PC-3 (cell line): ENCODE results near the gene SLC16A8. TPM values are rescaled to one million over a fixed set of nuclear protein-coding genes. Genes with fewer than 3 reads are reported as not detected.

Experiments
- ATAC-seq: fragments of 200-7000 bp; cut with Tn5 transposase; 2 replicates; pipeline ENCODE4 v1.9.1; 2020; ENCODE audit warnings: mild to moderate bottlenecking, moderate library complexity
- BruUV-seq: library from RNA; stranded (reverse); fragments of 400-500 nt; replicated peaks from 2 replicates; lab custom pipeline; 2021; lab: Mats Ljungman, UMichigan
- CTCF ChIA-PET: fragments of 300-600 bp; sonication (Branson Sonifier 250); formaldehyde crosslinking; loops from one replicate; lab custom pipeline; 2022; ENCODE audit warnings: antibody characterized with exemption; lab: Charles Lee
- POLR2A ChIA-PET: fragments of 300-600 bp; sonication (Branson Sonifier 250); formaldehyde crosslinking; loops from one replicate; lab custom pipeline; 2022; ENCODE audit warnings: antibody characterized with exemption; ENCODE audit not compliant: unreplicated experiment; lab: Charles Lee
- DNase-seq: peaks from one replicate; pipeline ENCODE4 v3.0.0-alpha.2; 2015
- H2AFZ ChIP-seq: fragments of 300-600 bp; sonication (generic); 2 replicates; pipeline ENCODE4 v1.6.0; 2016; ENCODE audit warnings: antibody characterized with exemption, low read length
- H3F3A ChIP-seq: fragments of 300-600 bp; sonication (generic); one replicate; pipeline ENCODE4 v1.6.0; 2017; ENCODE audit warnings: antibody characterized with exemption, low read length, control low read depth, mild to moderate bottlenecking; ENCODE audit not compliant: unreplicated experiment
- H3K27ac ChIP-seq: fragments of 300-600 bp; sonication (generic); 2 replicates; pipeline ENCODE4 v1.5.1; 2016; ENCODE audit warnings: mild to moderate bottlenecking, low read length
- H3K27me3 ChIP-seq: fragments of 300-600 bp; sonication (generic); 2 replicates; pipeline ENCODE4 v1.6.1; 2016; ENCODE audit warnings: low read length, mixed read lengths
- H3K36me3 ChIP-seq: fragments of 300-600 bp; sonication (generic); 2 replicates; pipeline ENCODE4 v1.6.1; 2016; ENCODE audit warnings: low read depth, mixed run types, low read length, mixed read lengths
- H3K4me1 ChIP-seq: fragments of 300-600 bp; sonication (generic); 2 replicates; pipeline ENCODE4 v1.5.1; 2016; ENCODE audit warnings: low read length; ENCODE audit not compliant: insufficient read depth
- H3K4me2 ChIP-seq: fragments of 300-600 bp; sonication (generic); 2 replicates; pipeline ENCODE4 v1.6.0; 2016; ENCODE audit warnings: low read length
- H3K4me3 ChIP-seq: fragments of 300-600 bp; sonication (generic); 2 replicates; pipeline ENCODE4 v1.5.1; 2016; ENCODE audit warnings: mild to moderate bottlenecking, low read length, mixed read lengths
- H3K79me2 ChIP-seq: fragments of 300-600 bp; sonication (generic); 2 replicates; pipeline ENCODE4 v1.6.1; 2017; ENCODE audit warnings: low read length, mixed read lengths
- H3K9ac ChIP-seq: fragments of 300-600 bp; sonication (generic); 2 replicates; pipeline ENCODE4 v1.6.0; 2016; ENCODE audit warnings: mild to moderate bottlenecking, low read length
- H3K9me2 ChIP-seq: fragments of 300-600 bp; sonication (generic); replicated peaks from 2 replicates; pipeline ENCODE4 v1.6.1; 2016; ENCODE audit warnings: mixed run types, low read length, mixed read lengths
- H3K9me3 ChIP-seq: fragments of 300-600 bp; sonication (generic); 2 replicates; pipeline ENCODE4 v1.6.1; 2016; ENCODE audit warnings: low read length, mixed read lengths
- H4K20me1 ChIP-seq: fragments of 300-600 bp; sonication (generic); 2 replicates; pipeline ENCODE4 v1.6.1; 2016; ENCODE audit warnings: low read length, mixed read lengths
- EZH2 ChIP-seq: fragments of 300-600 bp; sonication (generic); IDR thresholded peaks from one replicate; pipeline ENCODE4 v1.6.1; 2017; ENCODE audit warnings: antibody characterized with exemption, mild to moderate bottlenecking, low read length; ENCODE audit not compliant: unreplicated experiment
- EZH2phosphoT487 ChIP-seq: fragments of 300-600 bp; sonication (generic); IDR thresholded peaks from 2 replicates; pipeline ENCODE4 v1.6.1; 2018; ENCODE audit warnings: mild to moderate bottlenecking, antibody characterized with exemption, low read length, borderline replicate concordance
- intact Hi-C: fragments of 100-400 bp; cut with micrococcal nuclease; formaldehyde crosslinking; loops from 2 replicates; pipeline ENCODE4 v1.9.0; 2023
- total RNA-seq: library from RNA; depleted of rRNA; stranded (reverse); fragments of >200 nt; gene quantifications from 2 replicates; pipeline ENCODE4 v1.2.3, GENCODE V29; 2014
- TF ChIP-seq, protein P1 (sequence below): fragments of 300-600 bp; sonication (generic); conservative IDR thresholded peaks from 2 replicates; pipeline ENCODE4 v1.5.1; 2017; ENCODE audit warnings: antibody characterized with exemption, low read depth, mild to moderate bottlenecking, low read length

Gene SLC16A8
- total RNA-seq, 1 experiment from 2014 or later, result not detected

DNA sequence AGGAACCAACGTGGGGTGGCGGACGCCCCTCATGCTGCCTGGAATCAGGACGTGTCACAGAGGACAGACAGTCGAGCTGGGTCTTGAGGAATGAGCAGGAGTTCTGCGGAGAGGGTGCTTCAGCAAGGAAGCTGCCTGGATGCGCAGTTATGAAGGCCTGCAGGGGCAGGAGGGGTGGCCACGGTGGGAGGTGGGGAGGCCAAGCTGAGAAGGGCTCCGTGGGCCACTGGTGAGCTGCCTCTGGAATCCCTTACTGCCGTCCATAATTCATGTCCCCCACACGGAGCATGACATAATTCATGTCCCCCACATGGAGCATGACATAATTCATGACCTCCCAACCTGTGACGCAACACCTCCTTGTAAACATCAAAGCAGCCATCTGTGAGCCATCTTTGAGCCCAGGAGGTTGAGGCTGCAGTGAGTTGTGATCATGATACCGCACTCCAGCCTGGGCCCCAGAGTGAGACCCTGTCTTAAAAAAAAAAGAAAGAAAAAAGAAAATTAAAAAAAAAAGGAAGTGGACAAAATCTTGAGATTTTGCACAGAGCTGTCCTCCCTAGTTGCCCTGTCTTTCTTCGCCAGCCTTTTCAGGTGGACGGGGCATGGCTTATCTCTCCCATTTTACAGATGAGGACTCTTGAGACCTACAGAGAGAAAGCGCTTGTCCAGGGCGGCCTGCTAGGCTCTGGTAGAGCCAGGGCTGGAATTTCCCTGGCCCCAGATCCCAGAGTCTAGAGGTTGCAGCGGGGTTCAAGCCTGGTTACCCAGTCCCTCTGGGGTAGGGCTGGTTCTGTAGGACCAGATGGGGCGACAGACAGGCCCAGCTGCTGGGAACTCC lies 51.1 kb downstream of the SLC16A8 start:
- H3K4me1 ChIP-seq, result peaks cover 14% of the 10 kb centered on the region
- H3K27me3 ChIP-seq, result no peaks in the 10 kb centered on the region
- H3F3A ChIP-seq, result no peaks in the 10 kb centered on the region
- intact Hi-C loops, result no loop called here
- ChIA-PET POLR2A (no interaction called here), CTCF (no interaction called here)
- no peaks in the 10 kb centered on the region for H3K79me2 ChIP-seq
- H3K9me2 ChIP-seq, result no peaks in the 10 kb centered on the region
- DNase-seq, result no peak
- BruUV-seq, result no TSS peak
- no peak overlapping the region for H2AFZ ChIP-seq
- H3K27ac ChIP-seq, result no peak overlapping the region
- no peak overlapping the region for H3K4me3 ChIP-seq
- no peak overlapping the region for H3K9ac ChIP-seq
- no peaks in the 10 kb centered on the region for H4K20me1 ChIP-seq
- no peaks in the 10 kb centered on the region for H3K9me3 ChIP-seq
- no peak for TF ChIP-seq EZH2phosphoT487
- TF ChIP-seq, protein P1, sequence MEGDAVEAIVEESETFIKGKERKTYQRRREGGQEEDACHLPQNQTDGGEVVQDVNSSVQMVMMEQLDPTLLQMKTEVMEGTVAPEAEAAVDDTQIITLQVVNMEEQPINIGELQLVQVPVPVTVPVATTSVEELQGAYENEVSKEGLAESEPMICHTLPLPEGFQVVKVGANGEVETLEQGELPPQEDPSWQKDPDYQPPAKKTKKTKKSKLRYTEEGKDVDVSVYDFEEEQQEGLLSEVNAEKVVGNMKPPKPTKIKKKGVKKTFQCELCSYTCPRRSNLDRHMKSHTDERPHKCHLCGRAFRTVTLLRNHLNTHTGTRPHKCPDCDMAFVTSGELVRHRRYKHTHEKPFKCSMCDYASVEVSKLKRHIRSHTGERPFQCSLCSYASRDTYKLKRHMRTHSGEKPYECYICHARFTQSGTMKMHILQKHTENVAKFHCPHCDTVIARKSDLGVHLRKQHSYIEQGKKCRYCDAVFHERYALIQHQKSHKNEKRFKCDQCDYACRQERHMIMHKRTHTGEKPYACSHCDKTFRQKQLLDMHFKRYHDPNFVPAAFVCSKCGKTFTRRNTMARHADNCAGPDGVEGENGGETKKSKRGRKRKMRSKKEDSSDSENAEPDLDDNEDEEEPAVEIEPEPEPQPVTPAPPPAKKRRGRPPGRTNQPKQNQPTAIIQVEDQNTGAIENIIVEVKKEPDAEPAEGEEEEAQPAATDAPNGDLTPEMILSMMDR, result no peak
- TF ChIP-seq EZH2, result no peak
- H3K36me3 ChIP-seq, result no peaks in the 10 kb centered on the region
- no peak overlapping the region for H3K4me2 ChIP-seq
- no peak for ATAC-seq

DNA sequence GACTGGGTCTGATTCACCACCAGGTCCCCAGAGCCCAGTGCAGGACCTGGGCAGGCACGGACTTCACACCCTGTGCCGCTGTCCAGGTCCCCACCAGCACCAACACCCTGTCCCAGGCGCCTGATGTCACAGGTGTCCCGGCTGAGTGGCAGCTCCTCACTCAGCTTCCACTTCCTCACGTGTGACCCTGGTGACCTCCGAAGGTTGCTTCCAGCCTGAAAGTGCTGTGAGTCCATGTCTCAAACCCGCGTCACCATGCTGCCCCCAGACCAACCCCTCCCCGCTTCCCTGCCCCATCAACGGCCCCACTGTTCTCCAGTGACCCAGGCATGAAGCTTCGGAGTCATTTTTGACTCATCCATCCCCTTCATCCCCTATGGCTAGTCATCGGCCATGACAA lies 52.5 kb downstream of the SLC16A8 start:
- Histone ChIP-seq H2AFZ (no peak overlapping the region), H3K4me2 (no peak overlapping the region), H3K4me3 (no peak overlapping the region), H3K9me2 (no peaks in the 10 kb centered on the region), H3K9ac (no peak overlapping the region), H3K36me3 (no peaks in the 10 kb centered on the region), H3F3A (no peaks in the 10 kb centered on the region), H4K20me1 (no peaks in the 10 kb centered on the region), H3K79me2 (no peaks in the 10 kb centered on the region), H3K27ac (no peak overlapping the region), H3K27me3 (no peaks in the 10 kb centered on the region), H3K9me3 (no peaks in the 10 kb centered on the region), H3K4me1 (peaks cover 14% of the 10 kb centered on the region)
- TF ChIP-seq EZH2phosphoT487 (no peak), EZH2 (no peak)
- TF ChIP-seq, protein P1, result no peak
- no peak for ATAC-seq
- ChIA-PET CTCF (no interaction called here), POLR2A (no interaction called here)
- no peak for DNase-seq
- intact Hi-C loops, result loop anchor here (2.0 kb wide), 1 partner anchor 21 kb away; no protein-coding TSS in a partner anchor
- no TSS peak for BruUV-seq
